ENCODE results near the gene CCDC192.
"Not testable (repeated sequence)": the region's sequence is repeated elsewhere in the genome, so short reads cannot be mapped to it uniquely, and the experiment has no call there.

CCDC192 gene

GRCh38 chr5:127706691-127707090 lies 3.5 kb downstream of the CCDC192 start:
- TF ChIP-seq HDGF (IDR thresholded peaks at IDR 0.05; ENCODE audit: borderline replicate concordance) (no peak), FOXA1 (IDR thresholded peaks at IDR 0.05) (no peak), NFRKB (IDR thresholded peaks at IDR 0.05) (no peak), ELF4 (IDR thresholded peaks at IDR 0.05) (no peak), CTBP1 (IDR thresholded peaks at IDR 0.05; ENCODE audit: borderline replicate concordance) (no peak), L3MBTL2 (conservative IDR thresholded peaks at IDR 0.05) (no peak), BHLHE40 (IDR thresholded peaks at IDR 0.05; ENCODE audit: borderline replicate concordance) (no peak), LEF1 (IDR thresholded peaks at IDR 0.05; ENCODE audit: borderline replicate concordance) (no peak), ZNF384 (IDR thresholded peaks at IDR 0.05) (no peak)
- POLR2A ChIA-PET, result no interaction called here
- CTCF ChIA-PET, result interaction anchor here (0.7 kb wide), 1 partner anchor 1034 kb away, joined by 3 read pairs; no protein-coding TSS in a partner anchor
- DNase-seq (ENCODE audit: extremely low spot score), result no peak

- POLR2A ChIA-PET, result no interaction called here
- TF ChIP-seq TARDBP (IDR thresholded peaks at IDR 0.05) (no peak), PKNOX1 (IDR thresholded peaks at IDR 0.05) (no peak), NFRKB (IDR thresholded peaks at IDR 0.05) (no peak), SUZ12 (IDR thresholded peaks at IDR 0.05) (no peak), LEF1 (IDR thresholded peaks at IDR 0.05; ENCODE audit: borderline replicate concordance) (no peak), HDGF (IDR thresholded peaks at IDR 0.05; ENCODE audit: borderline replicate concordance) (no peak), FOXK2 (IDR thresholded peaks at IDR 0.05) (no peak), FOXM1 (IDR thresholded peaks at IDR 0.05; ENCODE audit: borderline replicate concordance) (no peak)
- CTCF ChIA-PET, result interaction anchor here (0.7 kb wide), 1 partner anchor 1034 kb away, joined by 3 read pairs; no protein-coding TSS in a partner anchor
- no peak for DNase-seq (ENCODE audit: extremely low spot score)
These were observed 4.0 kb downstream of the CCDC192 start for GRCh38 chr5:127707209-127707608.

GRCh38 chr5:127713083-127713482 lies 9.9 kb downstream of the CCDC192 start:
- CTCF ChIA-PET, POLR2A ChIA-PET: not testable (repeated sequence)

GRCh38 chr5:127718181-127718580 lies 15.0 kb downstream of the CCDC192 start:
- no peak for DNase-seq (ENCODE audit: extremely low spot score)
- ChIA-PET POLR2A (no interaction called here), CTCF (no interaction called here)
- TF ChIP-seq FOXK2 (IDR thresholded peaks at IDR 0.05) (no peak), FOXM1 (IDR thresholded peaks at IDR 0.05; ENCODE audit: borderline replicate concordance) (no peak), LEF1 (IDR thresholded peaks at IDR 0.05; ENCODE audit: borderline replicate concordance) (no peak), ZNF384 (IDR thresholded peaks at IDR 0.05) (no peak), L3MBTL2 (conservative IDR thresholded peaks at IDR 0.05) (no peak), PKNOX1 (IDR thresholded peaks at IDR 0.05) (no peak), HDGF (IDR thresholded peaks at IDR 0.05; ENCODE audit: borderline replicate concordance) (no peak), SUZ12 (IDR thresholded peaks at IDR 0.05) (no peak), FOXA1 (IDR thresholded peaks at IDR 0.05) (no peak), ARNT (IDR thresholded peaks at IDR 0.05) (no peak), CTBP1 (IDR thresholded peaks at IDR 0.05; ENCODE audit: borderline replicate concordance) (no peak), ELF4 (IDR thresholded peaks at IDR 0.05) (no peak), BHLHE40 (IDR thresholded peaks at IDR 0.05; ENCODE audit: borderline replicate concordance) (no peak), NFRKB (IDR thresholded peaks at IDR 0.05) (no peak), TARDBP (IDR thresholded peaks at IDR 0.05) (no peak)

More at GRCh38 chr5:127713083-127713482, 9.9 kb downstream of the CCDC192 start:
- not testable (repeated sequence) for DNase-seq (ENCODE audit: extremely low spot score)

GRCh38 chr5:127723571-127723970 lies 20.4 kb downstream of the CCDC192 start:
- no peak for TF ChIP-seq LEF1 (IDR thresholded peaks at IDR 0.05; ENCODE audit: borderline replicate concordance)
- TF ChIP-seq ARNT (IDR thresholded peaks at IDR 0.05), result no peak
- no peak for TF ChIP-seq FOXM1 (IDR thresholded peaks at IDR 0.05; ENCODE audit: borderline replicate concordance)
- TF ChIP-seq FOXK2 (IDR thresholded peaks at IDR 0.05), result no peak
- TF ChIP-seq NFRKB (IDR thresholded peaks at IDR 0.05), result no peak
- TF ChIP-seq SUZ12 (IDR thresholded peaks at IDR 0.05), result no peak
- TF ChIP-seq SP1 (IDR thresholded peaks at IDR 0.05), result no peak
- no peak for TF ChIP-seq ELF4 (IDR thresholded peaks at IDR 0.05)
- TF ChIP-seq PKNOX1 (IDR thresholded peaks at IDR 0.05), result no peak
- TF ChIP-seq TARDBP (IDR thresholded peaks at IDR 0.05), result no peak
- no peak for TF ChIP-seq CTBP1 (IDR thresholded peaks at IDR 0.05; ENCODE audit: borderline replicate concordance)
- no peak for TF ChIP-seq L3MBTL2 (conservative IDR thresholded peaks at IDR 0.05)
- TF ChIP-seq ZNF384 (IDR thresholded peaks at IDR 0.05), result no peak
- no peak for TF ChIP-seq BHLHE40 (IDR thresholded peaks at IDR 0.05; ENCODE audit: borderline replicate concordance)
- no peak for TF ChIP-seq HDGF (IDR thresholded peaks at IDR 0.05; ENCODE audit: borderline replicate concordance)
- no peak for TF ChIP-seq FOXA1 (IDR thresholded peaks at IDR 0.05)
- POLR2A ChIA-PET, result no interaction called here
- DNase-seq (ENCODE audit: extremely low spot score), result no peak
- CTCF ChIA-PET, result no interaction called here

GRCh38 chr5:127725673-127726072 lies 22.5 kb downstream of the CCDC192 start:
- no peak for DNase-seq (ENCODE audit: extremely low spot score)
- ChIA-PET CTCF (no interaction called here), POLR2A (no interaction called here)
- TF ChIP-seq SP1 (IDR thresholded peaks at IDR 0.05), result no peak
- no peak for TF ChIP-seq BHLHE40 (IDR thresholded peaks at IDR 0.05; ENCODE audit: borderline replicate concordance)
- TF ChIP-seq ELF4 (IDR thresholded peaks at IDR 0.05), result no peak
- TF ChIP-seq PKNOX1 (IDR thresholded peaks at IDR 0.05), result no peak
- TF ChIP-seq ARNT (IDR thresholded peaks at IDR 0.05), result no peak
- TF ChIP-seq LEF1 (IDR thresholded peaks at IDR 0.05; ENCODE audit: borderline replicate concordance), result no peak
- TF ChIP-seq L3MBTL2 (conservative IDR thresholded peaks at IDR 0.05), result no peak
- TF ChIP-seq ZNF384 (IDR thresholded peaks at IDR 0.05), result no peak
- TF ChIP-seq TARDBP (IDR thresholded peaks at IDR 0.05), result no peak
- TF ChIP-seq SUZ12 (IDR thresholded peaks at IDR 0.05), result no peak
- TF ChIP-seq CTBP1 (IDR thresholded peaks at IDR 0.05; ENCODE audit: borderline replicate concordance), result no peak
- TF ChIP-seq FOXK2 (IDR thresholded peaks at IDR 0.05), result no peak
- no peak for TF ChIP-seq NFRKB (IDR thresholded peaks at IDR 0.05)
- TF ChIP-seq FOXM1 (IDR thresholded peaks at IDR 0.05; ENCODE audit: borderline replicate concordance), result no peak
- TF ChIP-seq FOXA1 (IDR thresholded peaks at IDR 0.05), result no peak
- no peak for TF ChIP-seq HDGF (IDR thresholded peaks at IDR 0.05; ENCODE audit: borderline replicate concordance)

All from HEK293T (cell line).